ENCODE data around the gene TMEM263. TPM values are rescaled to one million over a fixed set of nuclear protein-coding genes. Genes with fewer than 3 reads are reported as not detected.
"Not testable (repeated sequence)": the region's sequence is repeated elsewhere in the genome, so short reads cannot be mapped to it uniquely, and the experiment has no call there.

Gene TMEM263
- total and polyA plus RNA-seq, 12 donors: 12.1 to 64.7 (median 45.4) TPM

GRCh38 chr12:106918746-106919145 lies 37.0 kb upstream of the TMEM263 start:
- Histone ChIP-seq H3K9me3 (replicated peaks in 1 of 3) (no peaks in the 10 kb centered on the region), H3K4me3 (no peak overlapping the region), H3K27me3 (no peaks in the 10 kb centered on the region), H3K36me3 (replicated peaks in 1 of 2) (no peaks in the 10 kb centered on the region), H3K27ac (no peak overlapping the region), H3K4me1 (replicated peaks in 1 of 2) (no peaks in the 10 kb centered on the region)
- 17 to 21% (median 19%) methylated on average over 3 of the region's 3 CpGs for WGBS, 4 donors
- intact Hi-C loops (cut with DNase I): no loop called here
- DNase-seq: no peak
- TF ChIP-seq CTCF (IDR thresholded peaks at IDR 0.05): peak in 5 of 6 experiments; percentile 15 to 45 (median 31)
- no peak for TF ChIP-seq POLR2A (IDR thresholded peaks at IDR 0.05)

- 35 to 45% (median 37%) methylated on average over 4 of the region's 4 CpGs for WGBS, 4 donors
- DNase-seq: peak in 1 of 7 donors; percentile 37
- H3K9me3 ChIP-seq (replicated peaks in 1 of 3): no peaks in the 10 kb centered on the region
- H3K27me3 ChIP-seq: no peaks in the 10 kb centered on the region
- H3K27ac ChIP-seq: no peak overlapping the region
- H3K4me1 ChIP-seq (replicated peaks in 1 of 2): no peaks in the 10 kb centered on the region
- H3K4me3 ChIP-seq: no peak overlapping the region
- H3K36me3 ChIP-seq (replicated peaks in 1 of 2): no peaks in the 10 kb centered on the region
- intact Hi-C loops (cut with DNase I): loop anchor here (5.0 to 10.0 kb wide), 3 partner anchors 235 to 535 kb away; no protein-coding TSS in a partner anchor
- TF ChIP-seq POLR2A (IDR thresholded peaks at IDR 0.05): no peak
- TF ChIP-seq CTCF (IDR thresholded peaks at IDR 0.05): peak; percentile 73 to 92 (median 83)
Measured at GRCh38 chr12:106919910-106920544, 35.7 kb upstream of the TMEM263 start.

- H3K27ac ChIP-seq; H3K4me3 ChIP-seq; H3K27me3 ChIP-seq; DNase-seq; H3K36me3 ChIP-seq (replicated peaks in 1 of 2); H3K4me1 ChIP-seq (replicated peaks in 1 of 2); H3K9me3 ChIP-seq (replicated peaks in 1 of 3): not testable (repeated sequence)
- 75 to 88% (median 80%) methylated on average over 2 of the region's 2 CpGs for WGBS, 4 donors
- intact Hi-C loops (cut with DNase I): loop anchor here (5.0 to 10.0 kb wide), 3 partner anchors 237 to 537 kb away; no protein-coding TSS in a partner anchor
Measured at GRCh38 chr12:106921976-106922375, 33.7 kb upstream of the TMEM263 start.

GRCh38 chr12:106923594-106923993 lies 32.1 kb upstream of the TMEM263 start:
- intact Hi-C loops (cut with DNase I): loop anchor here (5.0 to 10.0 kb wide), 3 partner anchors 239 to 539 kb away; no protein-coding TSS in a partner anchor
- not testable (repeated sequence) for H3K4me3 ChIP-seq; H3K9me3 ChIP-seq (replicated peaks in 1 of 3); H3K4me1 ChIP-seq (replicated peaks in 1 of 2); H3K27ac ChIP-seq; H3K36me3 ChIP-seq (replicated peaks in 1 of 2); DNase-seq; H3K27me3 ChIP-seq
- WGBS, 4 donors: 92 to 96% (median 95%) methylated on average over 2 of the region's 2 CpGs

DNA sequence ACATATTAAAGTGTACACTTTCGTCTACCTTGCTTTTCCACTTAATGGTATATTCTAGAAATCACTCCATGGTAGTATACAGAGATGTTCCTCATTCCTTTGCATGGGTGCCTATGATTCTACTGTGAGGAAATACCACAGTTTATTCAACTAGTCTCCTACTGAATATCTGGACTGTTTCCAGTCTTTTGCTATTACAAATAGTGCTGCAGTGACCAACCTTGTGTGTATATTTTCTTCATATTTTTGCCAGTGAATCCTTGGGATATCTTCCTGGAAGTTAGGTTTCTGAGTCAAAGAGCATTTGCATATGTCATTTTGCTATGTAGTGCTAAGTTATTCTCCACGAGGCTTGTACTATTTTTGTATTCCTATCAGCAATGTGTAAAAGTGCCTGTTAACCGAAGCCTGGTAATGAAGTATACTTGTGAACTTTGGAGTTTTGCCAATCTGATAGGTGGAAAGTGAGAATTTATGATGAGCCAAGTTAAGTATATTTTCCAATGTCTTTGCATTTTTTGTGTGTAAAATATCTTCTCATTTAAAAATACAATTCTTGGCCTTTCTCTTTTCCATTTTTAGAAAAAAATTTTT lies 31.3 kb upstream of the TMEM263 start:
- H3K4me1 ChIP-seq (replicated peaks in 1 of 2): no peaks in the 10 kb centered on the region
- 63 to 68% (median 66%) methylated on average over 3 of the region's 3 CpGs for WGBS, 4 donors
- no peak overlapping the region for H3K4me3 ChIP-seq
- no peaks in the 10 kb centered on the region for H3K27me3 ChIP-seq
- no peak for TF ChIP-seq CTCF (IDR thresholded peaks at IDR 0.05)
- no peaks in the 10 kb centered on the region for H3K9me3 ChIP-seq (replicated peaks in 1 of 3)
- no peak overlapping the region for H3K27ac ChIP-seq
- no peak for DNase-seq
- no peaks in the 10 kb centered on the region for H3K36me3 ChIP-seq (replicated peaks in 1 of 2)
- intact Hi-C loops (cut with DNase I): loop anchor here (5.0 to 10.0 kb wide), 3 partner anchors 240 to 540 kb away; no protein-coding TSS in a partner anchor
